Measurements from ENCODE around the gene SLC25A42. TPM values are rescaled to one million over a fixed set of nuclear protein-coding genes. Genes with fewer than 3 reads are reported as not detected.
A peak's percentile ranks its signal among the peaks of the same experiment; 100 is the strongest.

Gene SLC25A42
- total and polyA plus RNA-seq, 2 of the 13 experiments (the other 11 are each of a cell fraction or from before 2014, with no cell fraction given) = 12.8 to 18.3 TPM

- TF ChIP-seq ZNF318 (CRISPR knock-in tag; IDR thresholded peaks at IDR 0.05) (0 out of 2 replicates have a peak, but pooled peaks have one; percentile 68), MLLT10 (CRISPR knock-in tag; IDR thresholded peaks at IDR 0.05) (no peak), NCOA2 (CRISPR knock-in tag; IDR thresholded peaks at IDR 0.05) (peak; percentile 51), ERF (CRISPR knock-in tag; IDR thresholded peaks at IDR 0.05) (peak; percentile 72; the same call in 1 of the 2 replicates), RELA (CRISPR knock-in tag; IDR thresholded peaks at IDR 0.05) (no peak), ZNF264 (CRISPR knock-in tag; IDR thresholded peaks at IDR 0.05) (0 out of 2 replicates have a peak, but pooled peaks have one; percentile 25), THYN1 (CRISPR knock-in tag; IDR thresholded peaks at IDR 0.05; ENCODE audit: borderline replicate concordance, low read depth) (no peak), ZNF326 (CRISPR knock-in tag; IDR thresholded peaks at IDR 0.05; ENCODE audit: borderline replicate concordance) (no peak), ZBTB37 (CRISPR knock-in tag; IDR thresholded peaks at IDR 0.05) (no peak), ZNF773 (CRISPR knock-in tag; IDR thresholded peaks at IDR 0.05; ENCODE audit: borderline replicate concordance) (peak; percentile 61; the same call in 1 of the 2 replicates), ZXDC (CRISPR knock-in tag; IDR thresholded peaks at IDR 0.05) (peak; percentile 78; the same call in 1 of the 2 replicates), SP4 (CRISPR knock-in tag; IDR thresholded peaks at IDR 0.05) (peak; percentile 16; the same call in 1 of the 2 replicates), ZNF879 (CRISPR knock-in tag; IDR thresholded peaks at IDR 0.05) (peak; percentile 88; the same call in 1 of the 2 replicates), THAP8 (CRISPR knock-in tag; IDR thresholded peaks at IDR 0.05; ENCODE audit: borderline replicate concordance) (peak; percentile 51; the same call in 1 of the 2 replicates), CREBL2 (CRISPR knock-in tag; IDR thresholded peaks at IDR 0.05; ENCODE audit: borderline replicate concordance) (peak; percentile 97; the same call in 1 of the 2 replicates)
Observed at GRCh38 chr19:19033426-19034203, 30.2 kb upstream of the SLC25A42 start, which contains the start of the genes ARMC6 and SUGP2 (continued).

All from HepG2 (cell line).